ENCODE results near the gene PBX4.
"Not testable (repeated sequence)": the region's sequence is repeated elsewhere in the genome, so short reads cannot be mapped to it uniquely, and the experiment has no call there.

The PBX4 gene

DNA sequence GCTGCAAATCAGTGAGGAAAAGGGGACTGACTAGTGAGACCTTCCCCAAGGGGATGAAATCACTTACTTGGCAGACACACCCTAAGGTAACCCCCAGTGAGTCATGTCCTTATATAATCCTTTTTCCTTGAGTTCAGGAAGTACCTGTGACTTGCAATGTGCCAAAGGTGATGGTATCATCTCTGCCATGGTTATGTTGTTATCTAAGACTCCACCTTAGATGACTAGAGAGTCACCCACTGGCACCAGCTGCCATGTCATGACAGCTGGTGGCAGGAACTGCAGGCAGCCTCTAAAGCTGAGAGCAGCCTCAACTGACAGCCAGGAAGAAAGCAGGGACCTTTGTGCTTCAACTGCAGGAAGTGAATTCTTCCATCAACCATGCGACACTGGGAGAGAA, 12.5 kb downstream of the PBX4 start:
- no peaks in the 10 kb centered on the region for H3K36me3 ChIP-seq (ENCODE audit: insufficient read depth)
- no peaks in the 10 kb centered on the region for H4K20me1 ChIP-seq (ENCODE audit: insufficient read depth)
- TF ChIP-seq, protein P1, sequence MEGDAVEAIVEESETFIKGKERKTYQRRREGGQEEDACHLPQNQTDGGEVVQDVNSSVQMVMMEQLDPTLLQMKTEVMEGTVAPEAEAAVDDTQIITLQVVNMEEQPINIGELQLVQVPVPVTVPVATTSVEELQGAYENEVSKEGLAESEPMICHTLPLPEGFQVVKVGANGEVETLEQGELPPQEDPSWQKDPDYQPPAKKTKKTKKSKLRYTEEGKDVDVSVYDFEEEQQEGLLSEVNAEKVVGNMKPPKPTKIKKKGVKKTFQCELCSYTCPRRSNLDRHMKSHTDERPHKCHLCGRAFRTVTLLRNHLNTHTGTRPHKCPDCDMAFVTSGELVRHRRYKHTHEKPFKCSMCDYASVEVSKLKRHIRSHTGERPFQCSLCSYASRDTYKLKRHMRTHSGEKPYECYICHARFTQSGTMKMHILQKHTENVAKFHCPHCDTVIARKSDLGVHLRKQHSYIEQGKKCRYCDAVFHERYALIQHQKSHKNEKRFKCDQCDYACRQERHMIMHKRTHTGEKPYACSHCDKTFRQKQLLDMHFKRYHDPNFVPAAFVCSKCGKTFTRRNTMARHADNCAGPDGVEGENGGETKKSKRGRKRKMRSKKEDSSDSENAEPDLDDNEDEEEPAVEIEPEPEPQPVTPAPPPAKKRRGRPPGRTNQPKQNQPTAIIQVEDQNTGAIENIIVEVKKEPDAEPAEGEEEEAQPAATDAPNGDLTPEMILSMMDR (conservative IDR thresholded peaks at IDR 0.05; ENCODE audit: low read depth, low read length), result no peak
- H3K27me3 ChIP-seq (ENCODE audit: insufficient read depth, low read depth), result no peaks in the 10 kb centered on the region
- no peak overlapping the region for H3K4me3 ChIP-seq (IDR thresholded peaks at IDR 0.05; ENCODE audit: insufficient read depth, low read depth, low read length)
- no peak overlapping the region for H2AFZ ChIP-seq (ENCODE audit: low read depth)
- no peak overlapping the region for H3K9ac ChIP-seq
- no peak overlapping the region for H3K4me2 ChIP-seq
- no peaks in the 10 kb centered on the region for H3K4me1 ChIP-seq (ENCODE audit: low read depth, poor library complexity, severe bottlenecking)
- H3K79me2 ChIP-seq (ENCODE audit: insufficient read depth, low read depth), result no peaks in the 10 kb centered on the region
- no peak overlapping the region for H3K27ac ChIP-seq

DNA sequence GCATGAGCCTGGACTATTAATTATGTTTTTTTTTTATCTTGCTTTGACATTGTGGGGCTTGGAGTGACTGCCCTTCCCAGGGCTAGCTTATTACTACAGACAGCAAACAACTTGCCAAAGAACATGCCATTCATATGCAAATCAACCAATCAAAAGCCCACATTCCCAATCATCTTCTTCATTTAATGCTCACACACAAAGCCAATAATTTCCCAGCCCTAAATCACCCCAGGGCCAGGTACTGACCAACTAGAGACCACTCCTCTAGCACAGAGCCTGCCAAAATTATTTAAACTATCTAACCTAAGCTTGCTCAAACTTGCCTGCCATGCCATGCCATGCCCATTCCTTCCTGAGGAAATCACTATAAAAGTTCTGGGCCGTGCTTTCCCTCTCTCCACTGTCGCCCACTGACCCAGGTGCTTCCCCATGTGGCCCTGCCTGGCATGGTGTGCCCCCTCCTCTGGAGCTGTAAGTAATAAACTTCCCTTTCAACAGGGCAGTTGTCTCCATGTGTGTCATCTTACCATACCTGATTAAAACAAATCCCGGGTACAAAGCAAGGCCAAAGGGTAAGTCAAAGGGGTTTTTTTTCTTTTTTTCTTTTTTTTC, 15.7 kb downstream of the PBX4 start:
- H3K4me2 ChIP-seq, result no peak overlapping the region

DNA sequence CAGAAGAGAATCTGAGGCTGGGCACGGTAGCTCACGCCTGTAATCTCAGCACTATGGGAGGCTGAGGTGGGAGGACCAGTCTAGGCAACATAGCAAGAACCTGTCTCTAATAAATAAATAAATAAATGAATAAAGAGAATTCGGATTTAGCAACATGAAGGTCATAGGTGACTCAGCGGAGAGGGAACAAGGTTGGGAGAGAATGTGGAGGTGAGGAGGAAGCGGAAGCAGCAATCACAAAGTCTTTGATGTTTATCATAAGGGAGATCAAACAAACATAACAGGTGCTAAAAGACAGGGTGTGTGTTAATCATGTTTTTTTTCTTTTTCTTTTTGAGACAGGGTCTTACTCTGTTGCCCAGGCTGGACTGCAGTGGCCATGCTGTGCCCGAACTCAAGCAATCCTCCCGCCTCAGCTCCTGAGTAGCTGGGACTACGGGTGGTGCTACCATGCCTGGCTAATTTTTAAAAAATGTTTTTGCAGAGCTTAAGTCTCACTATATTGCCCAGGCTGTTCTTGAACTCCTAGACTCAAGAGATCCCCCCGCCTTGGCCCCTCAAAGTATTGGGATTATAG, 16.3 kb downstream of the PBX4 start:
- Histone ChIP-seq H3K4me2 (no peak overlapping the region), H3K9ac (no peak overlapping the region), H3K4me1 (ENCODE audit: low read depth, poor library complexity, severe bottlenecking) (no peaks in the 10 kb centered on the region), H3K27ac (no peak overlapping the region), H3K36me3 (ENCODE audit: insufficient read depth) (no peaks in the 10 kb centered on the region), H3K4me3 (IDR thresholded peaks at IDR 0.05; ENCODE audit: insufficient read depth, low read depth, low read length) (no peak overlapping the region), H3K79me2 (ENCODE audit: insufficient read depth, low read depth) (no peaks in the 10 kb centered on the region), H2AFZ (ENCODE audit: low read depth) (no peak overlapping the region), H4K20me1 (ENCODE audit: insufficient read depth) (no peaks in the 10 kb centered on the region), H3K27me3 (ENCODE audit: insufficient read depth, low read depth) (no peaks in the 10 kb centered on the region)
- TF ChIP-seq, protein P1 (conservative IDR thresholded peaks at IDR 0.05; ENCODE audit: low read depth, low read length), result no peak

More for the DNA sequence above, 15.7 kb downstream of the PBX4 start:
- Histone ChIP-seq H4K20me1 (ENCODE audit: insufficient read depth) (no peaks in the 10 kb centered on the region), H3K4me1 (ENCODE audit: low read depth, poor library complexity, severe bottlenecking) (no peaks in the 10 kb centered on the region), H2AFZ (ENCODE audit: low read depth) (no peak overlapping the region), H3K4me3 (IDR thresholded peaks at IDR 0.05; ENCODE audit: insufficient read depth, low read depth, low read length) (no peak overlapping the region), H3K27ac (no peak overlapping the region), H3K79me2 (ENCODE audit: insufficient read depth, low read depth) (no peaks in the 10 kb centered on the region), H3K27me3 (ENCODE audit: insufficient read depth, low read depth) (no peaks in the 10 kb centered on the region), H3K9ac (no peak overlapping the region), H3K36me3 (ENCODE audit: insufficient read depth) (no peaks in the 10 kb centered on the region)
- TF ChIP-seq, protein P1 (conservative IDR thresholded peaks at IDR 0.05; ENCODE audit: low read depth, low read length), result no peak

DNA sequence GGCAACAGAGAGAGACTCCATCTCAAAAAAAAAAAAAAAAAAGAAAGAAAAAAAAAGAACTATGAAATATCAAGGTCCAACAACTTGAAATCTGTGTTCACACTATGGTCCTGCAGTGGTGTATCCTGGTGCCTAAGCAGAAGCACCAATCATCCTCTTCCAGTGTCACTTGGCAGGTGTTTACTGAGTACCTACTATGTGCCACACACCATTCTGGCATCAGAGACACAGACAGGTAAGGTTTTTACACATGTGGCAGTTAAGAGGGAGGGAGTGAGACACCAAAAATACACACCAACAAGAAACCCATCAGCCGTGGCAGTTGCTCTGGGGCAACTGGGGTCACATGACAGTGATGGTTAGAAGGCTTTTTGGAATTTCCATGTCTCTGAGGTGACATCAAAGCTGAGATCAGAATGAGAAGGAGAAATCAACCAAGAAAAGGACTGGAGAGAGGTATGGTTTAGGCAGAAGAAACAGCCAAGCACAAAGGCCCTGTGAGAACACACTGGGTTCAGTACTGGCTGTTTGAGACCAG, 17.6 kb downstream of the PBX4 start:
- no peaks in the 10 kb centered on the region for H3K4me1 ChIP-seq (ENCODE audit: low read depth, poor library complexity, severe bottlenecking)
- no peak overlapping the region for H2AFZ ChIP-seq (ENCODE audit: low read depth)
- no peaks in the 10 kb centered on the region for H4K20me1 ChIP-seq (ENCODE audit: insufficient read depth)
- no peak overlapping the region for H3K4me3 ChIP-seq (IDR thresholded peaks at IDR 0.05; ENCODE audit: insufficient read depth, low read depth, low read length)
- H3K27me3 ChIP-seq (ENCODE audit: insufficient read depth, low read depth), result no peaks in the 10 kb centered on the region
- TF ChIP-seq, protein P1 (conservative IDR thresholded peaks at IDR 0.05; ENCODE audit: low read depth, low read length), result no peak
- no peak overlapping the region for H3K27ac ChIP-seq
- no peak overlapping the region for H3K9ac ChIP-seq
- no peaks in the 10 kb centered on the region for H3K36me3 ChIP-seq (ENCODE audit: insufficient read depth)
- H3K4me2 ChIP-seq, result no peak overlapping the region
- no peaks in the 10 kb centered on the region for H3K79me2 ChIP-seq (ENCODE audit: insufficient read depth, low read depth)

DNA sequence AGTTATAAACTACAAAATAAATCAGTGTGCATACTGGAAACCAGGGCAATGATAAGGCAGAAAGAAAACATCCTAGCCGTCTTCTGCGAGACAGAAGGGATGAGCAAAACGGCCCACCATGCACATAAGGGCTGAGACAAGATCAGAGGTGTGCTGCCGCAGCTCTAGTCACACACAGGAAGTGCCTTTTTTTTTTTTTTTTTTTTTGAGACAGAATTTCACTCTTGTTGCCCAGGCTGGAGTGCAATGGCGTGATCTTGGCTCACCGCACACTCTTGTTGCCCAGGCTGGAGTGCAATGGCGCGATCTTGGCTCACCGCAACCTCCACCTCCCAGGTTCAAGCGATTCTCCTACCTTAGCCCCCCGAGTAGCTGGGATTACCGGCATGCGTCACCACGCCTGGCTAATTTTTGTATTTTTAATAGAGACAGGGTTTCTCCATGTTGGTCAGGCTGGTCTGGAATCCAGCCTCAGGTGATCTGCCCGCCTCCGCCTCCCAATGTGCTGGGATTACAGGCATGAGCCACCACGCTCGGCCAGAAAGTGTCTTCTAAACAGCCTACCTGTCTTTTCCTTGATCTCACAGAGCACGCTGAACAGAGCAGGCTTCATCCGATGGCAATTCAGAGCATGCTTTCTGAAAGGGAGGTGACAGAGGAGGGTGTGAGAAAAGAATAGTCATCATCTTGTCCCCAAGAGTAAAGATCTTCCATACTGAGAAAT, 19.6 kb downstream of the PBX4 start:
- H3K27ac ChIP-seq; H3K79me2 ChIP-seq (ENCODE audit: insufficient read depth, low read depth); H3K4me2 ChIP-seq; H3K4me3 ChIP-seq (IDR thresholded peaks at IDR 0.05; ENCODE audit: insufficient read depth, low read depth, low read length); H3K4me1 ChIP-seq (ENCODE audit: low read depth, poor library complexity, severe bottlenecking); H3K9ac ChIP-seq; H2AFZ ChIP-seq (ENCODE audit: low read depth); H3K36me3 ChIP-seq (ENCODE audit: insufficient read depth); H4K20me1 ChIP-seq (ENCODE audit: insufficient read depth); H3K27me3 ChIP-seq (ENCODE audit: insufficient read depth, low read depth): not testable (repeated sequence)

Data from KMS-11 (cell line).